Measurements from ENCODE around the gene LRRC75A.

Gene LRRC75A

GRCh38 chr17:16492613-16493530 lies 879 bp upstream of the LRRC75A start:
- DNase-seq: no peak

- DNase-seq: no peak
These were observed 776 bp downstream of the LRRC75A start for GRCh38 chr17:16491131-16491702.

GRCh38 chr17:16489431-16489830 lies 2.6 kb downstream of the LRRC75A start:
- no peak for DNase-seq

DNA sequence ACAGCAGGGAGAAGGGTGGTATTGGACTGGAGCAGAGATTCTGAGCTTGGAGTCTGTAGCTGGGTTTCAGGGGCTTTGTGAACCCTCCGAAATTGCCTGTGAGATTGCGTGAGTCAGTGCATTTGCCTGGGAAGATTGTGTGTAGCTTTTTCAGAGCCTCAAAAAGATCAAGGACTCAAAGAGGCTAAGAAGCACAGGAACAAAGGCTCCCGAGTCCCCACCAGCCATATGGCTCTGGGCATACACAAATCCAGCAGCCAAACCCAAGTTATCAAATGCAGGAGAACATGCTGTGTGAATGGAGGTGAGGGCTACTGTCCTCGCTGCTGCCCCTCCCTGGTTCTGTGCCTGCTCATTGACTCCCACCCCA lies 3.0 kb downstream of the LRRC75A start:
- no peak for DNase-seq

- no peak for DNase-seq
These were observed 3.6 kb downstream of the LRRC75A start for GRCh38 chr17:16488186-16488967.

DNA sequence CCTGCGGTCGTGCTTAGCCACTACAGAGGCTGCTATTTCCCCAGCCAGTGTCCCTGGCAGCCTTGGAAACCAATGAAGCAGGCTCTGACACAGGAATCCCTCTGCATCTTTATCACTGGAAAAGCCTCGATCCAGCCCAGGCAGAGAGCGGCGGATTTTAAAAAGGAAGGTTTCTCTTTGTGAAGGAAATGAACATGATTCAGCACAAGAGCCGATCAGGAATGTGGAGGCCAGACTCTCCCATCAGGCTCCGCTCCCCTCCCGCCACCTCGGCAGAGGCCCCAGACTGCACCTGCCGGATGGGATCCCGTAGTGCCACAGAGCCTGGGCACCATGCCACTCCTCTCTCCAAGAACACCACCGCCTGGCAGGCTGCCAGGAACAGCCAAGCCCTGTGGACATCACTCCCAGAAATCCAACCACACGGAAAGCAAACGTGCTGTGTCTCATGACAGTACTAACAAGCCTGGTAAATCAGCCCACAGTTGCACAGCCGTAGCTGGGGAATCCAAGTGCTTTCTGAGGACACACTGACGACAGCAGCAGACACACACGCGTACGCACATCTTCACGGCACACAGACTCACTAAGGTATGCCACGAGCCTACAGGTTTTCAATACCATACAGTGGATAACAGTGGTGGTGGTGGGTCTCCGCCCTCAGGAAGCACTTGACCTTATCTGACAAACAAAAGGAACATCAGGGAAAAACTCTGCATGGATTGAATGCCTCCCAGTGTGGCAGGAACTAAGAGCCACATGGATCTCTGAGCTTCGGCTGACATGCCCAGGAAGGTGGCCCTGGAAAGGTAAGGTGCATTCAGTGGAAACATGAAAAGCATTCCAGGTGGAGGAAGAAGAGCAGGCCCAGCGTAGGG lies 5.4 kb downstream of the LRRC75A start:
- peak; percentile 98 for DNase-seq

GRCh38 chr17:16484445-16485175 lies 7.4 kb downstream of the LRRC75A start:
- DNase-seq: no peak

GRCh38 chr17:16483021-16483645 lies 8.9 kb downstream of the LRRC75A start:
- no peak for DNase-seq

DNA sequence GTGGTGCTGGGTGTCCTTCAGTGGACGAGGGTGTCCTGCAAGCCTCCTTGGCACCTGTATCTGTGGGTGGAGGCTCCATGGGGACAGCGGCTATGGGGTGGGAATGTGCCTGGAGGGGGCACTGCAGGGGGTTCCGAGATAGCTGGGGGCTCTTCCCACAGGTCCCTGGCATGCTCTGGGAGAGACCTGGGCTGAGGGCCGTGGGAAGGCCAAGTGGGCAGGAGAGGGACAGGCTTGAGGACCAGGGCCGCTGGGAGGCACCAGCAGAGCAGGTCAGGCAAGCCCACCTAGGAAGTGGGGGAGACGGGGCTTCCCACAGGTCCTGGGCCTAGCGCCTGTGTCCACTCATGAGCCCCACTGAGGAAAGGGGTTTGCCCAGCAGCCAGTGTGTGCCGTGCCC lies 9.7 kb downstream of the LRRC75A start:
- DNase-seq: no peak

- DNase-seq: no peak
These were observed 11.0 kb downstream of the LRRC75A start for GRCh38 chr17:16480995-16481394.

DNA sequence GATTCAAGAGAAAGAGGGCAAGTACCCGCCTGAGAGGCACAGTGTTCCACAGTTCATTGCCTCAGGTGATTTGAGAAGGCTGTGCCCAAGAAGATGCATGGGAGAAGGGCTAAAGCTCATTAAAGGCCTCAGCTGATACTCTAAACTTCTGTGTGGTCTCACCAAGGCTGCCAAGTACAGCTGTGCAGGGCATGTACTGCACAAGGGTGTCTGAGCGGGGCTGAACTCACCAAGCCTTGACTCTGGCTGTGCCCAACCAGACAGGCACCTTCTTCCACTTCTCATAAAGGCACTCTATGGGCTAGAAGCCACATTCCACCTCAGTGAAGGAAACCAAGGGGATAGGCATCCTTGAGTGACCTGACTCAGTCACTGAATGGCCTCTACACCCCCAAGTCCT lies 12.7 kb downstream of the LRRC75A start:
- DNase-seq: no peak

GRCh38 chr17:16478649-16479048 lies 13.3 kb downstream of the LRRC75A start:
- no peak for DNase-seq

DNA sequence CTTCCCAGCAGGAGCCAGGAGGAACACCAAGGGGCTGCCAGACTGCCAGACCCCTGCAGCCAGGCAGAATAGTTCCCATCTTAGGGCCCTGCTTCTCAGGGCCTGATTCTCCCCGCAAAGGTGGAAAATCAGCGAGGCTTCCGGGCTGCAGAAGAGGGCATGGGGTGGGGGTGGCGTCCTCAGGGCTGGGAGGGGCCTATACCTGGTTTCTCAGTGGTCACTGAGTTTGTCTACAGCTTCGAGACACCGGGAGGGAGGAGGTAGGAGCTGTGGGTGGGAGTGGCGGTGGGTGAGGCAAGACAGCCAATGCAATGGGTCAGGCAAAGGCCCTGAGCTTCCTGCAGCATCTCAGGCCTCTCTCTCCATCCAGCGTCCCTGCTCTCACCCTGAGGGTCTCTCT lies 14.3 kb downstream of the LRRC75A start:
- DNase-seq: no peak

- no peak for DNase-seq
These were observed 14.7 kb downstream of the LRRC75A start for GRCh38 chr17:16477255-16477654.

DNA sequence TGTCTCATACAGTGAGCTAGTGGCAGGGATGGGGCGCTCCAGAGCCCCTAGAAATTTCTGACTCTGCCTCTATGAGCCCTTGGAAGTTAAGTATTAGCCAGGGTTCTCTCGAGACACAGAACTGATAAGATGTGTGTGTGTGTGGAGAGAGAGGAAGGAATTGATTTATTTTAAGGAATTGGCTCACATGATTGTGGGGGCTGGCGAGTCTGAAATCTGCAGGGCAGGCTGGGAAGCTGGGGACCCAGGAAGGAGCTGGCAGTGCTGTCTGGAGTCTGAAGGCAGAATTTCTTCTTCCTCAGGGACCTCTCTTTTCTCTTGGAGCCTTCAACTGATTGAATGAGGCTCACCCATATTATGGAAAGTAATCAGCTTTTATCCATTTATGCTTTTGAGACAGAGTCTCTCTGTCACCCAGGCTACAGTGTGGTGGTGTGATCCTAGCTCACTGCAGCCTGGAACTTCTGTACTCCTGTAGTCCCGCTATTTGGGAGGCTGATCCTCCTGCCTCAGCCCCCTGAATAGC lies 16.8 kb downstream of the LRRC75A start:
- DNase-seq: no peak

DNA sequence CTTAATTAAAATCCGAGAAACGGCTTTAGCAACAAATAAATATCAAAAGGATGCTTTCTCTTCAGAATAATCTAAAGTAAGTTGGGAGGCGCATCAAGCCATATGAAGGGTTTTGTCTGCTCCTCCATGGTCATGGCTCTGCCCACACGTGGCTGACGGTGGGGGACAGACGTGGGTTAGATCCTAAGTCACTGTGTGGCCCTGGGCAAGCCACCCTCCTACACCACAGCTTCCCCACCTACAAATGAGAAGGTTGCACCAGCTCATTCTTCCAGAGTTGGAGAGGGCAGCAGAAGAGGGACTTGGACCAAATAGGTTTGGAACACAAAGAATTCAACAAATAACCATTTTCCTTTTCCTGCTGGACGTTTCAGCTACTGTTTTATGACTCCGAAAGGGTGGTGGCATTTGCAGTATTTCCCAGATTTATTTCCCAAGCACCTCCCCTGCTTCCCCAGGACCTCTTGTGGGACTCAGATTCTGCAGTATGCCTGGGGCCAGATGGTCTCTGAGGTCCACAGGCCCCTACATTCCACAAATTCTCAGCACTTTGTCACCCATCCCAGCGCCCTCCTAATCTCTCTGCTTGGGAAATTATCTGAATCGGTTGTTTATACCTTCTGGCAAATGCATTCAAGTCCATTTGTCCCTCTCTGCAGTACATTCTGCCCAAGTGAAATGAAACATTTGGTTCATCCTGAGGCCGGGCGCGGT lies 17.8 kb downstream of the LRRC75A start:
- no peak for DNase-seq

DNA sequence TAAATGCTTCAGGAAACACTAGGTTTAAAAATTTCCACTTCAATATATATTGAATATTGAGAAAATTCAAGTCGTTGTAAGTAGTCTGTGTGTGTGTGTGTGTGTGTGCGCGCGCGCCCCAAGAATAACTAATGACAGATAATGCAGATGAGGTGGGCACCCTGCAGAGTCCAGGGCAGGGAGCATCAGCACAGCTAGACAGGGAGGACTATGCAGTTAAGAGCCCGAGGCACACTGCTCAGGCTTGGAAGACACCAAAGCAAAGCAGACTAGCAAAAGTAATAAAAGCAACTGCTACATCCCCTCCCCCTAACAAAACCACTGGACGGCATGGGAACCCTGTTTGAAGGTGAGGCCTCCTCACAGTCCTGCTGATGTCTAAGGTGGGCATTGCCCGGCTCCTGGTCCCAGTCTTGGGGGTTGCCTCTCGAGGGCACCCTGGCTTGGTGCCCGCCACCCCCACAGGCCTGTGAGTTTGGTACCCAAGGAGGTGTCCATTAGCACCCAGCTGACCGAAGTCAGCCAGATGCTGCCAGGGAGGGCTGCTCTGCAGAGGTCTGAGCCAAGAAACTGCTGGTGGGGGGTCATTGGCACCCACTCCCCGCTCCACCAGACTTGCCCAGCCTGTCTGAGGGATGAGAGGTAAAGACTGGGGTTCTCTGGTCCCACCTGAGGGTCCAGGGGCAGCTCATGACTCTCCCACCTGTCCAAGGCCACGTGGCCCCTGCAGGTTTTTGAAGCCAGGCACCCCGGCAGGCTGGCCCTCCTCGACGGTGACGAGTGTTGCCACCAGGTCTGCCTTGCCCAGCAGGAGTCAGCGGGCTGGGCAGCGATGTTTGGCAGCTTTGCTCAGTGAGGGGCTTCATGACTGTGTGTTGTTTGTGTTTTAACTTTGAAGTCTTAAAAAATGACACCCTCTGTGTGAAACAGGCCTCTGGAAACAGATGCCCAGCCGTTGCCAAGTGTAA lies 18.7 kb downstream of the LRRC75A start:
- DNase-seq: no peak

- no peak for DNase-seq
These were observed 19.5 kb downstream of the LRRC75A start for GRCh38 chr17:16472539-16472938.

DNA sequence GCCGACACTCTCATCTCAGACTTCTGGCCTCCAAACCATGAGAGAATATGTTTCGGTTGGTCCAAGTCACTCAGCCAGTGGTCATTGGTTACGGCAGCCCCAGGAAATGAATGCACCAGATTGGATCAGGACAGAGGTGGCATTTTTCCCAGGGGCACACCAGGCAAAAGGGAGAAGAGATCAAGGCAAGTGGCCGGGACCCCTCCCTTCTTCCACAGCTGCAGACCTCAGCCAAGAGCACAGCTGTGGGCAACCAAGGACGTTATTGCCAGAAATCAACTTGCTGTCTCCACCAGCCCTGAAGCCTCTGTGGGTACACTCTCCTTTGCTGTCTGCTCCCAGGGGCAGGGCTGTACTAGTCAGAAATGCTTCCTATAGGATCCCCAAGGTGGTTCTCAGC lies 20.7 kb downstream of the LRRC75A start:
- DNase-seq: no peak
